ENCODE data around the gene CFAP68. TPM values are rescaled to one million over a fixed set of nuclear protein-coding genes. Genes with fewer than 3 reads are reported as not detected.

Gene CFAP68
- total RNA-seq, 1 experiment from 2014 or later = 49.6 TPM

DNA sequence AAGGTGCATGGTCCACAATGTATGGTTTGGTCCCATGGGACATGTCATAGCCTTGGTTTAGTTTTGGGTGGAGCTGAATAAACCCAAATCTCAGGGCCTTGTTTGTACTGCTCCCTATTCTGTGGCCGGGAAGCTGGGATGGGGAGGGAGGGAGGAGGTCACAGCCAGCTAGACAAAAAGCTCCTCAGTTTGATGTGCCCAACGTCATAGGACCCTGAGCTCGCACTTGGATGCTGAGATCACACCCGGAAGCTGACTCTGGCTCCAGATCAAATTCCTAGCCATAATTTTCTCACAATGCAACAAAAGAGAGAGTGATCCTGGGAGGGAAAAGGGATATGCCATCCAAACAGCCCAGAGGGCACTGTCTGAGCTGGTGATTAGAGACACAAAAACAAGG is 34.7 kb downstream of the CFAP68 start:
- TF ChIP-seq EGR1 (IDR thresholded peaks at IDR 0.05; ENCODE audit: low read depth) (no peak), YY1 (IDR thresholded peaks at IDR 0.05; ENCODE audit: extremely low read depth, insufficient replicate concordance, low read depth, low read length) (no peak), CBX3 (IDR thresholded peaks at IDR 0.05; ENCODE audit: low read depth) (no peak)
- H3K36me3 ChIP-seq (ENCODE audit: control insufficient read depth in 1 of 2, insufficient read depth in 2 of 2, low read length in 2 of 2) = no peaks in the 10 kb centered on the region
- H3K9me2 ChIP-seq (ENCODE audit: insufficient read depth) = no peaks in the 10 kb centered on the region
- H3K4me1 ChIP-seq (ENCODE audit: control insufficient read depth in 1 of 2, insufficient read depth in 2 of 2, low read length in 2 of 2) = peaks cover 5 to 10% of the 10 kb centered on the region in 2 experiments; a peak in 3 of 4 replicates
- H3K79me2 ChIP-seq (ENCODE audit: insufficient read depth, low read length) = no peaks in the 10 kb centered on the region
- no peaks in the 10 kb centered on the region for H4K20me1 ChIP-seq (ENCODE audit: insufficient read depth)
- no peak overlapping the region for H3K27ac ChIP-seq (ENCODE audit: low read depth, low read length)
- H3K9me3 ChIP-seq (ENCODE audit: control insufficient read depth in 1 of 2, insufficient read depth in 1 of 2, low read depth in 1 of 2, low read length in 2 of 2) = no peaks in the 10 kb centered on the region
- H3K27me3 ChIP-seq (ENCODE audit: insufficient read depth, low read length) = peaks cover 12% of the 10 kb centered on the region; the same call in 1 of the 2 replicates
- intact Hi-C loops (cut with micrococcal nuclease) = no loop called here
- ChIA-PET RAD21 (ENCODE audit: low non-redundant PET in 1 of 2, low total read pairs in 2 of 2, uncharacterized antibody in 2 of 2, unreplicated experiment in 2 of 2) (no interaction called here), CTCF (no interaction called here), POLR2A (no interaction called here)
- no peak for DNase-seq (ENCODE audit: low read depth, low spot score)
- no TSS peak for BruUV-seq (replicated peaks)
- H3K9ac ChIP-seq (ENCODE audit: low read length) = no peak overlapping the region
- H3K4me2 ChIP-seq (ENCODE audit: low read length) = no peak overlapping the region
- no peak overlapping the region for H2AFZ ChIP-seq (ENCODE audit: low read depth, low read length, poor library complexity, severe bottlenecking)
- no peak for ATAC-seq
- no peak overlapping the region for H3K4me3 ChIP-seq (replicated peaks in 1 of 2; ENCODE audit: low read depth in 1 of 2, low read length in 2 of 2)

GRCh38 chr11:111916768-111917167 is 37.4 kb downstream of the CFAP68 start:
- RAD21 ChIA-PET (ENCODE audit: low non-redundant PET in 1 of 2, low total read pairs in 2 of 2, uncharacterized antibody in 2 of 2, unreplicated experiment in 2 of 2) = no interaction called here
- H3K4me2 ChIP-seq (ENCODE audit: low read length) = no peak overlapping the region
- no peak overlapping the region for H2AFZ ChIP-seq (ENCODE audit: low read depth, low read length, poor library complexity, severe bottlenecking)
- no peaks in the 10 kb centered on the region for H3K36me3 ChIP-seq (ENCODE audit: control insufficient read depth in 1 of 2, insufficient read depth in 2 of 2, low read length in 2 of 2)
- CTCF ChIA-PET = no interaction called here
- no peak overlapping the region for H3K4me3 ChIP-seq (replicated peaks in 1 of 2; ENCODE audit: low read depth in 1 of 2, low read length in 2 of 2)
- TF ChIP-seq EZH2 (IDR thresholded peaks at IDR 0.05) = no peak
- TF ChIP-seq MAX (IDR thresholded peaks at IDR 0.05) = no peak
- TF ChIP-seq, protein P1, sequence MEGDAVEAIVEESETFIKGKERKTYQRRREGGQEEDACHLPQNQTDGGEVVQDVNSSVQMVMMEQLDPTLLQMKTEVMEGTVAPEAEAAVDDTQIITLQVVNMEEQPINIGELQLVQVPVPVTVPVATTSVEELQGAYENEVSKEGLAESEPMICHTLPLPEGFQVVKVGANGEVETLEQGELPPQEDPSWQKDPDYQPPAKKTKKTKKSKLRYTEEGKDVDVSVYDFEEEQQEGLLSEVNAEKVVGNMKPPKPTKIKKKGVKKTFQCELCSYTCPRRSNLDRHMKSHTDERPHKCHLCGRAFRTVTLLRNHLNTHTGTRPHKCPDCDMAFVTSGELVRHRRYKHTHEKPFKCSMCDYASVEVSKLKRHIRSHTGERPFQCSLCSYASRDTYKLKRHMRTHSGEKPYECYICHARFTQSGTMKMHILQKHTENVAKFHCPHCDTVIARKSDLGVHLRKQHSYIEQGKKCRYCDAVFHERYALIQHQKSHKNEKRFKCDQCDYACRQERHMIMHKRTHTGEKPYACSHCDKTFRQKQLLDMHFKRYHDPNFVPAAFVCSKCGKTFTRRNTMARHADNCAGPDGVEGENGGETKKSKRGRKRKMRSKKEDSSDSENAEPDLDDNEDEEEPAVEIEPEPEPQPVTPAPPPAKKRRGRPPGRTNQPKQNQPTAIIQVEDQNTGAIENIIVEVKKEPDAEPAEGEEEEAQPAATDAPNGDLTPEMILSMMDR (IDR thresholded peaks at IDR 0.05 in 2 of 3, conservative IDR thresholded peaks at IDR 0.05 in 1 of 3; ENCODE audit: borderline replicate concordance in 1 of 3, insufficient read depth in 1 of 3, low read depth in 2 of 3, low read length in 2 of 3) = no peak
- no peak for TF ChIP-seq SP1 (IDR thresholded peaks at IDR 0.05; ENCODE audit: low read depth)
- no peak for TF ChIP-seq EGR1 (IDR thresholded peaks at IDR 0.05; ENCODE audit: low read depth)
- no peak for TF ChIP-seq ELF1 (IDR thresholded peaks at IDR 0.05; ENCODE audit: borderline replicate concordance, low read depth)
- no peak for TF ChIP-seq FOSL1 (IDR thresholded peaks at IDR 0.05; ENCODE audit: low read depth)
- no peak for TF ChIP-seq YY1 (IDR thresholded peaks at IDR 0.05; ENCODE audit: extremely low read depth, insufficient replicate concordance, low read depth, low read length)
- no peak for TF ChIP-seq RAD21 (IDR thresholded peaks at IDR 0.05; ENCODE audit: low read depth)
- TF ChIP-seq CEBPB (IDR thresholded peaks at IDR 0.05; ENCODE audit: low read depth) = no peak
- peaks cover 8% of the 10 kb centered on the region; the same call in 1 of the 2 replicates for H3K27me3 ChIP-seq (ENCODE audit: insufficient read depth, low read length)
- no peaks in the 10 kb centered on the region for H4K20me1 ChIP-seq (ENCODE audit: insufficient read depth)
- no peaks in the 10 kb centered on the region for H3K9me2 ChIP-seq (ENCODE audit: insufficient read depth)
- H3K79me2 ChIP-seq (ENCODE audit: insufficient read depth, low read length) = no peaks in the 10 kb centered on the region
- intact Hi-C loops (cut with micrococcal nuclease) = no loop called here
- ATAC-seq = no peak
- no peak for DNase-seq (ENCODE audit: low read depth, low spot score)
- no peak overlapping the region for H3K27ac ChIP-seq (ENCODE audit: low read depth, low read length)
- BruUV-seq (replicated peaks) = no TSS peak
- H3K9ac ChIP-seq (ENCODE audit: low read length) = no peak overlapping the region
- POLR2A ChIA-PET = no interaction called here
- peaks cover 8 to 17% of the 10 kb centered on the region in 2 experiments; a peak in 3 of 4 replicates for H3K4me1 ChIP-seq (ENCODE audit: control insufficient read depth in 1 of 2, insufficient read depth in 2 of 2, low read length in 2 of 2)
- H3K9me3 ChIP-seq (ENCODE audit: control insufficient read depth in 1 of 2, insufficient read depth in 1 of 2, low read depth in 1 of 2, low read length in 2 of 2) = no peaks in the 10 kb centered on the region
